ENCODE results near the gene TAF3. TPM values are rescaled to one million over a fixed set of nuclear protein-coding genes. Genes with fewer than 3 reads are reported as not detected.

The TAF3 gene
- total RNA-seq, 1 donor = 3.9 TPM

GRCh38 chr10:7922707-7923106 lies 104.4 kb downstream of the TAF3 start:
- TF ChIP-seq CTCF (IDR thresholded peaks at IDR 0.05; ENCODE audit: insufficient read depth, low read length) = no peak
- H3K4me3 ChIP-seq (ENCODE audit: low read depth, low read length) = no peak overlapping the region
- no peak for DNase-seq (ENCODE audit: low read depth)

GRCh38 chr10:7928536-7928935 lies 110.2 kb downstream of the TAF3 start:
- no peak for DNase-seq (ENCODE audit: low read depth)
- no peak overlapping the region for H3K4me3 ChIP-seq (ENCODE audit: low read depth, low read length)
- no peak for TF ChIP-seq CTCF (IDR thresholded peaks at IDR 0.05; ENCODE audit: insufficient read depth, low read length)

GRCh38 chr10:7932301-7933036 lies 114.2 kb downstream of the TAF3 start:
- no peak for TF ChIP-seq CTCF (IDR thresholded peaks at IDR 0.05; ENCODE audit: insufficient read depth, low read length)
- DNase-seq (ENCODE audit: low read depth) = no peak
- H3K4me3 ChIP-seq (ENCODE audit: low read depth, low read length) = no peak overlapping the region

GRCh38 chr10:7933262-7933661 lies 115.0 kb downstream of the TAF3 start:
- no peak for DNase-seq (ENCODE audit: low read depth)

GRCh38 chr10:7933757-7934156 lies 115.5 kb downstream of the TAF3 start:
- no peak for DNase-seq (ENCODE audit: low read depth)
- TF ChIP-seq CTCF (IDR thresholded peaks at IDR 0.05; ENCODE audit: insufficient read depth, low read length) = no peak
- no peak overlapping the region for H3K4me3 ChIP-seq (ENCODE audit: low read depth, low read length)

More at GRCh38 chr10:7933262-7933661, 115.0 kb downstream of the TAF3 start:
- no peak for TF ChIP-seq CTCF (IDR thresholded peaks at IDR 0.05; ENCODE audit: insufficient read depth, low read length)
- H3K4me3 ChIP-seq (ENCODE audit: low read depth, low read length) = no peak overlapping the region

GRCh38 chr10:7937315-7937945 lies 119.1 kb downstream of the TAF3 start:
- H3K4me3 ChIP-seq (ENCODE audit: low read depth, low read length) = no peak overlapping the region
- TF ChIP-seq CTCF (IDR thresholded peaks at IDR 0.05; ENCODE audit: insufficient read depth, low read length) = no peak
- DNase-seq (ENCODE audit: low read depth) = no peak
